ENCODE results near the gene FN1. TPM values are rescaled to one million over a fixed set of nuclear protein-coding genes. Genes with fewer than 3 reads are reported as not detected.

FN1 gene
- total RNA-seq, 1 donor from 2014 or later = 902 TPM

DNA sequence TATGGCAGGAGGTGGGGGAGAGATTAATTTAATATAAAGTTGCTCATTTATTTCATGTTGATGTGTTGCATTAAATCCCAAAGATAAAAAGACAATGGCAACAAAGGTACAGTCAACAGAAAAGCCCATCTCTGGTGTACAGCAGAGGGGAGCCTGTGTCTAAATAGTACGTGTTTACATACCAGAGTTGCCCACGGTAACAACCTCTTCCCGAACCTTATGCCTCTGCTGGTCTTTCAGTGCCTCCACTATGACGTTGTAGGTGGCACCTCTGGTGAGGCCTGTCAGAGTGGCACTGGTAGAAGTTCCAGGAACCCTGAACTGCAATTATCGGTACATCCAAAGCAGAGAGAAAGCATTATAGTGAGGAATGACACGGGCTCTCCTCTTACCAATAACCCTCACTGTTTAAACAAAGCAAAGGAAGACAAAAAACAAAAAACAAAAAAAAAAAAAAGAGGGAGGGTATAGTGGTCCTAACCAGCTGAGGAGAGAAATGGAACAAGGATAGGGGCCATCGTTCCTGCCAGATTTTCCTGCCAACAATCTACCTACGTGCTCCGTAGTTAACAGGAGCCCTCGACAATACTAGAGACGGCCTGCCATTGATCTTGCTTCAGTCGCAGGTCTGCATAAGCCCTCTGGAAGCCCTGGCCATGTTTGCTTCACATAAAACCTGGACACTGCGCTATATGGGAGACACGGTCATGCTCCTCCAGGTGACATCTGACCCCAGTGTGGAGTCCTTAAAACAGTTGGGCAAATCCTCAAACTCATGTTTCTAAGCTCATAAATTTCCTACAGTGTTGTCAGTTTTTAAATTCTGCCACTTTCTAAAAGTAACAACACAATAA, 65.5 kb downstream of the FN1 start:
- no peak overlapping the region for H3K4me3 Mint-ChIP-seq
- no peaks in the 10 kb centered on the region for H3K4me1 Mint-ChIP-seq (ENCODE audit: unreplicated experiment)
- no peaks in the 10 kb centered on the region for H3K9me3 Mint-ChIP-seq
- H3K27me3 Mint-ChIP-seq = no peaks in the 10 kb centered on the region
- no peak for DNase-seq (ENCODE audit: extremely low spot score, unreplicated experiment)
- no peak for TF ChIP-seq CTCF (conservative IDR thresholded peaks at IDR 0.05)
- H3K36me3 Mint-ChIP-seq = peaks cover 47% of the 10 kb centered on the region
- H3K27ac Mint-ChIP-seq = peak overlapping the region; percentile 73

DNA sequence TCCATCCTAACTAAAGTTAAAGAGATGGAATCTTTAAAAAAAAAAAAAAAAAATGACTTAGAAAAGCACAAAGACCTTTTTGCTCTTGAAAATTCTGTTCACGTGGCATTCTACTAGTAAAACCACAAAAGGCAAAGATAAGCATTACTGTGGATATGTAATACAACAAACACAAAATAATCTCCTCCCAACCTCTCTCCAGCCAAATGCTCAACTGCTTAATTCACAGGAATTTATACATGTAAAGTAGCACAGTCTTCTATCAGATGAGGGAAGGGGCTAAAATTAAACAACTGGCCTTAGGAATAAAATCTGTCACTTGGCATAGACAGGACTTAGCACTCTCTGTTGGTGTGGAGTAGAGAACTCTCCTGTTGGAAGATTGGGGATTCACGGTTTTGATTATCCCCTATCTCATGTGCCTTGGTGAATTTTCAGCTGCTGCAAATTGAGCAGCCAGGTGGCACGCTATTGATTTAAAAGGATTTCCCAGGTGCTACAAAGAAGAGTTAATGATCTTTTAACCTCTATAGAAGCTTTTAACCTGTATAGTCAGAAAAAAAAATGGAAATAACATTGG, 66.6 kb downstream of the FN1 start:
- DNase-seq (ENCODE audit: extremely low spot score, unreplicated experiment) = no peak
- no peak overlapping the region for H3K4me3 Mint-ChIP-seq
- no peak for TF ChIP-seq CTCF (conservative IDR thresholded peaks at IDR 0.05)
- no peaks in the 10 kb centered on the region for H3K27me3 Mint-ChIP-seq
- H3K36me3 Mint-ChIP-seq = peaks cover 47% of the 10 kb centered on the region
- no peak overlapping the region for H3K27ac Mint-ChIP-seq
- H3K4me1 Mint-ChIP-seq (ENCODE audit: unreplicated experiment) = no peaks in the 10 kb centered on the region
- H3K9me3 Mint-ChIP-seq = no peaks in the 10 kb centered on the region

- no peaks in the 10 kb centered on the region for H3K27me3 Mint-ChIP-seq
- H3K4me1 Mint-ChIP-seq (ENCODE audit: unreplicated experiment) = no peaks in the 10 kb centered on the region
- H3K27ac Mint-ChIP-seq = no peak overlapping the region
- no peaks in the 10 kb centered on the region for H3K9me3 Mint-ChIP-seq
- no peak for DNase-seq (ENCODE audit: extremely low spot score, unreplicated experiment)
- H3K4me3 Mint-ChIP-seq = no peak overlapping the region
- H3K36me3 Mint-ChIP-seq = peaks cover 49% of the 10 kb centered on the region
- TF ChIP-seq CTCF (conservative IDR thresholded peaks at IDR 0.05) = no peak
Observed at GRCh38 chr2:215368493-215368809, 67.4 kb downstream of the FN1 start.

DNA sequence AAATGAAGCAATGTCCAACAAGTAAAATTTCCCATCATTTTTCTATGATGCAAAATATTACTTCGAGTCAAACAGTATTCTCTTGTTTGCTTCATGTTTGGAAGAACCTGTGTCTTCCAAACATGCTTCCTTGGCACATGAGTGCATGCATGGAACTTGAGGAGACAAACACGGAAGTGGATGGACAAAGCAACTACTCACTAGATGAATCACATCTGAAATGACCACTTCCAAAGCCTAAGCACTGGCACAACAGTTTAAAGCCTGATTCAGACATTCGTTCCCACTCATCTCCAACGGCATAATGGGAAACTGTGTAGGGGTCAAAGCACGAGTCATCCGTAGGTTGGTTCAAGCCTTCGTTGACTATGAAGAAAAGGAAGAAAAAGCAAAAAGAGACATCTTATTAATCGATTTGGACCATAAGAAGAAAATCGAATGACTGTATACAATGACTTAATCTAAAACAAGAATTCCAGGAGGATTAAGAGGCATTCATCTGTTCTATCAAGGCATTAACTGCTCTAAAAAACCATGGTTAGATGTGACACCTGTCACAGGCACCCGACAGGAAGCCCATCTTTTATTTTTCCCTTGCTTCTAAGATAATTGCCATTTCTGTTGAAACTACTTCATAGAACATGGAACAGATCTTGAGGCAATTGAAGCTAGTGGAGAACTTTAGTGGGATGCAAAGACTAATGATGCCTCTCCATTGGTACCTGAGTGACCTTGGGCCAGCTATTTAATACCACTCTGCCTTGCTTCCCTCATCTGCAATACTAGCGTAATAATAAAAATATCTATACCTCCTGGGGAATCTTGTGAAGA, 68.0 kb downstream of the FN1 start:
- no peak for DNase-seq (ENCODE audit: extremely low spot score, unreplicated experiment)
- Mint-ChIP-seq H3K4me3 (no peak overlapping the region), H3K4me1 (ENCODE audit: unreplicated experiment) (no peaks in the 10 kb centered on the region), H3K9me3 (no peaks in the 10 kb centered on the region), H3K27ac (no peak overlapping the region), H3K27me3 (no peaks in the 10 kb centered on the region), H3K36me3 (peaks cover 50% of the 10 kb centered on the region)
- no peak for TF ChIP-seq CTCF (conservative IDR thresholded peaks at IDR 0.05)

DNA sequence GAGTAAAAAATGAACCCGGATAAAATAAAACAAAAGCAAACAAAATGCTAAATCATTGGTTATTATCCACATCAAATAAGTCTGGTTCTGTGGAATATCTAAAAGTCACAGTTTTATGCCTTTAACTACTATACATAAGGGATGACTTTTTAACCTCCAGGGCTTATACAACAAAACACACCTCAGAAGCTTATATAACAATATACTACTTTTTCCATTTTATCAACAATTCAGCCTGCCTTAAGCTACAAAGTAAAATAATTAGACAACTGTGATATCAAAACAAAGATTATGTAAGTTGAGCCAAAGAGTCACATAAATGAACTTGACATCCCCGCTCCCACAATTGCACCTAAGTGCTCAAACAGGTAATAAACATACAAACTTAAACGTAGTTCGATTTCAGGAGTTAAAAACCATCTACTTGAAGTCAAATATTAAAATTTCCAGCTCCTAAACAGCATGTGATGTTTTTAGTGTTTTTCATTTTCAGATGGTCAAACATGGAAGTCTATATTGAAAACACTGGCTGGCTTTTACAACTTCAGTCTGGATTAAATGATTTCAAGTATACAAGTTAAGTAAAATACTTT, 69.3 kb downstream of the FN1 start:
- DNase-seq (ENCODE audit: extremely low spot score, unreplicated experiment) = no peak
- Mint-ChIP-seq H3K9me3 (no peaks in the 10 kb centered on the region), H3K36me3 (peaks cover 48% of the 10 kb centered on the region), H3K4me3 (no peak overlapping the region), H3K4me1 (ENCODE audit: unreplicated experiment) (no peaks in the 10 kb centered on the region), H3K27me3 (no peaks in the 10 kb centered on the region), H3K27ac (no peak overlapping the region)
- TF ChIP-seq CTCF (conservative IDR thresholded peaks at IDR 0.05) = no peak
